ENCODE measurements around the gene WDR7.
"Not testable (repeated sequence)": the region's sequence is repeated elsewhere in the genome, so short reads cannot be mapped to it uniquely, and the experiment has no call there.

WDR7 gene

DNA sequence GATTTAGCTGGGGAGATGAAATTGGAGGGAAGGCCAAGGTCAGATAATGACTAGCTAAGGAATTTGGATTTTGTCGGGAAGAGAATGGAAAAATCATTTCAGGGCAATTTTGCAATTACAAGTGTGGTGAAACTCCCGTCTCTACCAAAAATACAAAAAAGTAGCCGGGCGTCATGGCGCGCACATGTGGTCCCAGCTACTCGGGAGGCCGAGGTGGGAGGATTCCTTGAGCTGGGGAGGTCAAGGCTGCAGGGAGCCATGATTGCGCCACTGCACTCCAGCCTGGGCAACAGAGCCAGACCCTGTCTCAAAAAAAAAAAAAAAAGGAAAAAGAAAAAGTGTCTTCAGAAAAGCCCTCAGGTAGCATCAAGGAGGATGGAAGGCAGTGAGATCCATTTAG lies 11.6 kb upstream of the WDR7 start:
- no peaks in the 10 kb centered on the region for H3K9me3 ChIP-seq (ENCODE audit: control insufficient read depth, insufficient read depth, low read length)
- H3K4me1 ChIP-seq (ENCODE audit: control insufficient read depth, insufficient read depth, low read length): peaks cover 10% of the 10 kb centered on the region
- no peak overlapping the region for H3K27ac ChIP-seq (ENCODE audit: low read depth, low read length)
- no peak overlapping the region for H3K4me3 ChIP-seq (ENCODE audit: low read depth, low read length)
- no peaks in the 10 kb centered on the region for H3K27me3 ChIP-seq (ENCODE audit: control insufficient read depth, insufficient read depth, low read length)
- peaks cover 9% of the 10 kb centered on the region; the same call in 1 of the 2 replicates for H3K36me3 ChIP-seq (ENCODE audit: control insufficient read depth, insufficient read depth, low read length)
- H3K9ac ChIP-seq (ENCODE audit: low read depth, low read length): no peak overlapping the region

DNA sequence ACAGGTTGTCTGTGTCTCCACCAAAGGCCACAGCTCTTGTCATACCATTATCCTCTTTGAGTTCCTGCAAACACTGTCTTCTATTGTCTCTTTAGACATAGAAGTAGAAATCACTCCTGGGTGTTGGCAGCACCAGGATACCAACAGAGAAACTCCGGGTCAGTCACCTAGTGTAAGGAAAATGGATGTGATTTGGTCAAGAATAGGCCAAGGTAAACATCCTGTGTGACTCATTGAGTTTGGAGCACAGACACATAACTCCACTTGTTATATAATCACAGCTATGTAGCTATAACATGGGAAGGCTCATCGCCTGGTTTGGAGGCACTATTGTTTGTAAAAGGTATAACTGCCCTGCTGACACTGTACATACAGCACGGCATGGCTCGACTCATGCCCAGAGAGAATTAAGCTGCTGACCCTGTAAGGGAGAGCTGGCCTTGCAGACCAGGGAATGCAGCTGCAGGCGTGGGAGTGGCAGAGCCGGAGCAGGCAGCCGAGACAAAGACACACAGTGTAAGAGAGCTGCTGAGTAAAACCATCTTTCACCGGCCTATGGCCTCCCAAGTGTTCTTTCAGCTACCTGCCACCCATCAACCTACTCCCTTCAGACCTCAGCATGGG lies 9.3 kb upstream of the WDR7 start:
- no peaks in the 10 kb centered on the region for H3K27me3 ChIP-seq (ENCODE audit: control insufficient read depth, insufficient read depth, low read length)
- no peak overlapping the region for H3K9ac ChIP-seq (ENCODE audit: low read depth, low read length)
- peaks cover 7% of the 10 kb centered on the region for H3K4me1 ChIP-seq (ENCODE audit: control insufficient read depth, insufficient read depth, low read length)
- H3K4me3 ChIP-seq (ENCODE audit: low read depth, low read length): no peak overlapping the region
- no peaks in the 10 kb centered on the region for H3K9me3 ChIP-seq (ENCODE audit: control insufficient read depth, insufficient read depth, low read length)
- no peaks in the 10 kb centered on the region for H3K36me3 ChIP-seq (ENCODE audit: control insufficient read depth, insufficient read depth, low read length)
- no peak overlapping the region for H3K27ac ChIP-seq (ENCODE audit: low read depth, low read length)

DNA sequence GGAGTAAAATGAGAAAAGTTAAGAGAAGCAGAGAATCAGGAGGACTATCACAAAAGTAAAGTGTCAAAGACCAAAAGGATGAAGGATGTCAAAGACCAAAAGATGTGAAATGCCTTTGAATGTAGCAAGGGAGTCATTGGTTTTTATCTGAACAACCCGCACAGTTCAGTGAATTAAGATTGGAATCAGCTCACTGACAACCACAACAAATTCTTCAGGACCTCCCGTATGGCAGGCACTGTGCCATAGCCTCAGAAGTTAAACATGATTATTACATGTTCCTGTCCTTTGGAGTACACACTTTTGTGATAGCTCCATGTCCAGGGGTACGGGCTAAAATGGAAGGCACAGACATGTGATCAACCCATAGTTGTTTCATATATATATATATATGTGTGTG lies 7.8 kb upstream of the WDR7 start:
- Histone ChIP-seq H3K9ac (ENCODE audit: low read depth, low read length) (no peak overlapping the region), H3K9me3 (ENCODE audit: control insufficient read depth, insufficient read depth, low read length) (no peaks in the 10 kb centered on the region), H3K27me3 (ENCODE audit: control insufficient read depth, insufficient read depth, low read length) (no peaks in the 10 kb centered on the region), H3K4me1 (ENCODE audit: control insufficient read depth, insufficient read depth, low read length) (peaks cover 6% of the 10 kb centered on the region), H3K36me3 (ENCODE audit: control insufficient read depth, insufficient read depth, low read length) (no peaks in the 10 kb centered on the region), H3K4me3 (ENCODE audit: low read depth, low read length) (no peak overlapping the region), H3K27ac (ENCODE audit: low read depth, low read length) (no peak overlapping the region)

DNA sequence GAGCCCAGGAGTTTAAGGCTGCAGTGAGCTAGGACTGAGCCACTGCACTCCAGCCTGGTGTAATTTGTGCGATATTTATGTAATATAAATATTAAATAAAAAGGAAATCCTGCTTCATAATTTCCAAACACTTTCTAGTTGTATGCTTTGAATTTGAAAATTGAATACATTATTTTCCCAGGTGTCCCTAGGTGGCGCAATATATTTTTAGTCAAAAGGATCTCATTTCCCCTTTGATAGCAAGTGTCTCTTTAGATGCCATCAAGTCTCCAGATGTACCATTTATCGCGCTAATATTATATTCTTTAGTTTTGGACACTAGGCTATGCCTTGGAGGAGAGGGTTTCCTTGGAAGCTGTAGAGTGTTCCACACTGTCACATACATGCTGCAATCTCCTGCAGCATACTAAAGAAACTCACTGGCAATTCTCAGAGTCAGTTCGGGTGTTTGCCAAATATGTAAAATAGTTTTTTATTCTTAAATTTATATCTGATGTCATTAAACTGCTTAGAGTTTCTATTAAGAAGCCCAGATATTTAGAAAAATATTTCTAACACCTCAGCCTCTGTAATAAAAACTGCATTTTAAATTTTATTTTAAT lies 5.6 kb upstream of the WDR7 start:
- Histone ChIP-seq H3K27me3 (ENCODE audit: control insufficient read depth, insufficient read depth, low read length) (no peaks in the 10 kb centered on the region), H3K36me3 (ENCODE audit: control insufficient read depth, insufficient read depth, low read length) (no peaks in the 10 kb centered on the region), H3K4me3 (ENCODE audit: low read depth, low read length) (no peak overlapping the region), H3K27ac (ENCODE audit: low read depth, low read length) (no peak overlapping the region), H3K4me1 (ENCODE audit: control insufficient read depth, insufficient read depth, low read length) (peaks cover 3% of the 10 kb centered on the region; the same call in 1 of the 2 replicates), H3K9me3 (ENCODE audit: control insufficient read depth, insufficient read depth, low read length) (no peaks in the 10 kb centered on the region), H3K9ac (ENCODE audit: low read depth, low read length) (no peak overlapping the region)

DNA sequence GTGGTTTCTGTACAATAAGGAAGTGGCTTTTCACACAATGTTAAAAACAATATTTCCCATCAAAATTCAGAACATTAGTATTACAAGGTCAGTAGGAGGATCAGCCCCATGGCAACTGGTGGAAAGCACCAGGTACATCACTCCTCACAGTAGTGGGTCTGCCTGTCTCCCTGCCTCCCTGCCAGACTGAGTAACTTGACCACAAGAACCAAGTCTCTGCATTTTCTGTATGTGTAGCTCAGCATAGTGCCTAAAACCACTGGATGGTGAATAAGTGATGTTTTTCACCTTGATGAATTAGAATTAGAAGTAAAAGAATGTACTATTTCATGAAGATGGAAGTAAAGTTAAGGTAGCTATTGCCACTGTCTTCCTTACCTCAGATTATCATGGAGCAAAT lies 4.1 kb upstream of the WDR7 start:
- Histone ChIP-seq H3K9me3 (ENCODE audit: control insufficient read depth, insufficient read depth, low read length) (no peaks in the 10 kb centered on the region), H3K36me3 (ENCODE audit: control insufficient read depth, insufficient read depth, low read length) (no peaks in the 10 kb centered on the region), H3K4me3 (ENCODE audit: low read depth, low read length) (no peak overlapping the region), H3K27ac (ENCODE audit: low read depth, low read length) (no peak overlapping the region), H3K4me1 (ENCODE audit: control insufficient read depth, insufficient read depth, low read length) (peaks cover 9% of the 10 kb centered on the region), H3K9ac (ENCODE audit: low read depth, low read length) (no peak overlapping the region), H3K27me3 (ENCODE audit: control insufficient read depth, insufficient read depth, low read length) (no peaks in the 10 kb centered on the region)

DNA sequence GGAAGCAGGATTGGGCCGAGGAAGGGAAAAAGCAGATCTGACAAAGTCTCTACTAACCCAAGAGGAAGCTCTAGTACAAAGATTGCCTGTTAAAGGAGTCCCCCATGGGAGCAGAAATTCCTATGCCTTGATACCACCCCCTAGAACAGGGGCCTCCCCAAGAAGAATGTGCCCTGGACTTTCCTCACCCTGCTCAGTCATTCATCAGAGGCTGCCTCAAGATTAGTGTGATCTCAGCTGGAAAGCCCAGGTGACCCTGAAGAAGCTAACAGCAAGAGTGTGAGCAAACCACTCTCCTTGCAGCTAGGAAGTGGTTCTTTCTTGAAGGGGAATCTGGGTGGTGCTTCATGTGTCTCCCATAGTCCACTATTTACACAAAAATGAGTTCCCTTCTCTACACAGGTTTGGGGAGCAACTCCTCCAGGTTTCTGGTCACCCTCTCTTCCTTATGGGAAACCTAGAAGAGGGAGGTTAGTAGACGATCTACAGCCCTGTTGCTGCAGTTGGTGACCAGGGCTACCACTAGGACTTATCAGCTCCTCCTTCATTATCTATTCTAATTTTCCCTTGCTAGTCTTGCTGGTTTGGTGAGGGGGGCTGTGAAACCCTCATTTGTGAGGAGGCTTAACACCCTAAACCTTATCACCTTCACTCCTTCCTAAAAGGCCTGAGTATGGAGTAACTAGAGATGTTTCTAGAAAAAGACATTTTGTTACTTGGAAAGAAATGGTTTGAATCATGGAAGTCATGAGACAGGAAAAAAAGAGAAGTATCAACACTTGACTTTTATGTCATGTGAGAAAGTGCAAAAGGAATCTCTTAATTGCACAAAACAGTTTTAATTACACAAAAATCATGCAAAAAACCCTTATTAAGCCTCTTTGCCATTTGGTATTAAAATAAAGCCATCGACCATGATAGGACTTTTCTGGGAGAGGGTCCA lies 2.9 kb upstream of the WDR7 start:
- Histone ChIP-seq H3K9me3 (ENCODE audit: control insufficient read depth, insufficient read depth, low read length) (no peaks in the 10 kb centered on the region), H3K4me3 (ENCODE audit: low read depth, low read length) (no peak overlapping the region), H3K36me3 (ENCODE audit: control insufficient read depth, insufficient read depth, low read length) (no peaks in the 10 kb centered on the region), H3K9ac (ENCODE audit: low read depth, low read length) (no peak overlapping the region), H3K27ac (ENCODE audit: low read depth, low read length) (no peak overlapping the region), H3K27me3 (ENCODE audit: control insufficient read depth, insufficient read depth, low read length) (no peaks in the 10 kb centered on the region), H3K4me1 (ENCODE audit: control insufficient read depth, insufficient read depth, low read length) (peaks cover 12% of the 10 kb centered on the region)

DNA sequence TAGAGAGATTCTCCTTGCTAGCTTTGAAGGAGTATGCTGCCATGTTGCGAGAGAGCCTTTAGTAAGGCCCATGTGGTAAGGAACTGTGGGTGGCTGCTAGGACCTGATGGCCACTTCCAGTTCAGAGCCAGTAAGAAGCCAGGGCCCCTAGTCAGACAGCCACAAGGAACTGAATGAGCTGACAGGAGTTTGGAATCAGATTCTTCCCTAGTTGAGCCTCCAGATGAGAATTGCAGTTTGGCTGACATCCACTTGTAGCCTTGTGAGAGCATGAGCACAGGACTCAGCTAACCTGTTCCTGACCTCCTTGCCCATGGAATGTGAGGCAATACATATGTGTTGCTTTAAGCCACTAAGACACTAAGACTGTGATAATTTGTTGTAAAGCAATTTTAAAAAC lies 1.2 kb upstream of the WDR7 start:
- Histone ChIP-seq H3K9ac (ENCODE audit: low read depth, low read length) (no peak overlapping the region), H3K4me3 (ENCODE audit: low read depth, low read length) (0 out of 2 replicates have a peak overlapping the region, but pooled peaks have one; percentile 94), H3K9me3 (ENCODE audit: control insufficient read depth, insufficient read depth, low read length) (no peaks in the 10 kb centered on the region), H3K27me3 (ENCODE audit: control insufficient read depth, insufficient read depth, low read length) (no peaks in the 10 kb centered on the region), H3K27ac (ENCODE audit: low read depth, low read length) (no peak overlapping the region), H3K36me3 (ENCODE audit: control insufficient read depth, insufficient read depth, low read length) (no peaks in the 10 kb centered on the region), H3K4me1 (ENCODE audit: control insufficient read depth, insufficient read depth, low read length) (peaks cover 12% of the 10 kb centered on the region)

DNA sequence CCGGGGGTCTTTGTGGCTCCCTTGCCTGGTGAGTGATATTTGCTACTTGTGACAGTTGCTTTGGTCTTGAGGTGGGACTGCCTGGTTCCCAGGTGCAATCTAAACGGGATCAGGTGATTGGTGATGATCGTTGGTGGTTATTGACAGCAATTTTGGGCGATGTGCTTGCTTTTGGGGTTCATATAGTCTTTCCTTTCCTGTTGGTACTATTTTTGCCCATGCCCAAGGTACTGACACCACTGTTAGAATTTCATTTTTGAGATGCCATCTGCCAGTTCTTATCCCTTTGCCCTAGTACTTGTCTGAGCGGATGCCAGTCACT lies 573 bp downstream of the WDR7 start:
- H3K9ac ChIP-seq (ENCODE audit: low read depth, low read length): no peak overlapping the region
- H3K36me3 ChIP-seq (ENCODE audit: control insufficient read depth, insufficient read depth, low read length): no peaks in the 10 kb centered on the region
- peak overlapping the region; percentile 94 for H3K4me3 ChIP-seq (ENCODE audit: low read depth, low read length)
- peaks cover 12% of the 10 kb centered on the region for H3K4me1 ChIP-seq (ENCODE audit: control insufficient read depth, insufficient read depth, low read length)
- no peaks in the 10 kb centered on the region for H3K27me3 ChIP-seq (ENCODE audit: control insufficient read depth, insufficient read depth, low read length)
- peak overlapping the region; percentile 91 for H3K27ac ChIP-seq (ENCODE audit: low read depth, low read length)
- no peaks in the 10 kb centered on the region for H3K9me3 ChIP-seq (ENCODE audit: control insufficient read depth, insufficient read depth, low read length)

DNA sequence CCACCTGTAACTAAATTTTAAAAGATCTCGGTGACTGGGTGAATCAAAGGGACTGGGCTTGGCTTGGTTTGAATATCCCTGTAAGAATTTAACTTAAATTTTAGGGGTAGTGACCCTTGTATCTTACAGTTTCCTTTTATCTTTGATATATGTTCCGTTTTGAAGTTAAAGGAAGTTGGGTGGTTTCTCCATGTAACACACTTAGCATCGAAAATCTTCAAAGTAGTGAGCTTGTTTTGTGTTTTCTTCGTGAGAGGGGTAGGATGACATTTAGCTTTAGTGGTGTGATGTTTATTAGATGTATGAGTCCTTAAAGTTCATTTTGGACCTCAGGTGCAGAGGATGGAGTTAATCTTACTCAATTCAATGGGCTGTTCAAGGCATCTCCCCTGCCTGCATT lies 1.6 kb downstream of the WDR7 start:
- H3K9ac ChIP-seq (ENCODE audit: low read depth, low read length): no peak overlapping the region
- H3K4me1 ChIP-seq (ENCODE audit: control insufficient read depth, insufficient read depth, low read length): peaks cover 12% of the 10 kb centered on the region
- no peaks in the 10 kb centered on the region for H3K9me3 ChIP-seq (ENCODE audit: control insufficient read depth, insufficient read depth, low read length)
- no peaks in the 10 kb centered on the region for H3K36me3 ChIP-seq (ENCODE audit: control insufficient read depth, insufficient read depth, low read length)
- no peak overlapping the region for H3K4me3 ChIP-seq (ENCODE audit: low read depth, low read length)
- H3K27me3 ChIP-seq (ENCODE audit: control insufficient read depth, insufficient read depth, low read length): no peaks in the 10 kb centered on the region
- H3K27ac ChIP-seq (ENCODE audit: low read depth, low read length): no peak overlapping the region

DNA sequence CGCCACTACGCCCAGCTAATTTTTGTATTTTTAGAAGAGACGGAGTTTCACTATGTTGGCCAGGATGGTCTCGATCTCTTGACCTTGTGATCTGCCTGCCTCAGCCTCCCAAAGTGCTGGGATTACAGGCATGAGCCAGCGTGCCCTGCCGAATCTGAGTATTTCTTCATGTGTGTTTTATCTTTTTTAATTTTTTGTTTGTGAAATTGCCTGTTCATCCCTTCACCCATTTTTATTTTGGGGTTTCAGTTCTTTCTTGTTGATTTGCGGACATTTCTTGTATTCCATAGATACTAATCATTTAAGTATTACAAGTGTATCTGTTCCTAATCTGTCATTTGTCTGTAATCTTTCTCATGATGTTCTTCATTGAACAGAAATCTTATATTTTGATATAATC lies 3.1 kb downstream of the WDR7 start:
- H3K36me3 ChIP-seq (ENCODE audit: control insufficient read depth, insufficient read depth, low read length); H3K4me3 ChIP-seq (ENCODE audit: low read depth, low read length): not testable (repeated sequence)

DNA sequence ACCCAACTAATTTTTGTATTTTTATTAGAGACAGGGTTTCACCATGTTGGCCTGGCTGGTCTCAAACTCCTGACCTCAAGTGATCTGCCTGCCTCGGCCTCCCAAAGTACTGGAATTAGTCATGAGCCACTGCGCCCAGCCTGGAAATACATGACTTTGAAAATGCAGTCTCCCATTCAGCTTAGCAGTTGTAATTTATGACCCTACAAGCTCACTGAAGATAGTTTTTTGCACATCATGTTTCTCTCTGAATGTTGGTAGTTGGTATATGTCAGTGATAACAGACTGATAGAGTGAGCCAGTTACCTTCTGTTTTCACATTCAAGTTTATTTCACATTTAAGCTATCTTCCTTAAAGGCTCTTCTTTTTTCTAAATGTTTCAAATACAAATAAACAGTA lies 7.1 kb downstream of the WDR7 start:
- no peaks in the 10 kb centered on the region for H3K9me3 ChIP-seq (ENCODE audit: control insufficient read depth, insufficient read depth, low read length)
- no peaks in the 10 kb centered on the region for H3K36me3 ChIP-seq (ENCODE audit: control insufficient read depth, insufficient read depth, low read length)
- H3K4me1 ChIP-seq (ENCODE audit: control insufficient read depth, insufficient read depth, low read length): peaks cover 15% of the 10 kb centered on the region; the same call in 1 of the 2 replicates
- no peak overlapping the region for H3K9ac ChIP-seq (ENCODE audit: low read depth, low read length)
- no peaks in the 10 kb centered on the region for H3K27me3 ChIP-seq (ENCODE audit: control insufficient read depth, insufficient read depth, low read length)
- no peak overlapping the region for H3K4me3 ChIP-seq (ENCODE audit: low read depth, low read length)
- H3K27ac ChIP-seq (ENCODE audit: low read depth, low read length): no peak overlapping the region

More for the DNA sequence above, 3.1 kb downstream of the WDR7 start:
- H3K27ac ChIP-seq (ENCODE audit: low read depth, low read length); H3K9ac ChIP-seq (ENCODE audit: low read depth, low read length); H3K27me3 ChIP-seq (ENCODE audit: control insufficient read depth, insufficient read depth, low read length); H3K9me3 ChIP-seq (ENCODE audit: control insufficient read depth, insufficient read depth, low read length): not testable (repeated sequence)
- H3K4me1 ChIP-seq (ENCODE audit: control insufficient read depth, insufficient read depth, low read length): peaks cover 12% of the 10 kb centered on the region

All from HUES48 (cell line).